GM18909 (cell line): ENCODE measurements around the gene ATP5PF.
"Not testable (repeated sequence)": the region's sequence is repeated elsewhere in the genome, so short reads cannot be mapped to it uniquely, and the experiment has no call there.

ENCODE experiments used
- ATAC-seq: cut with Tn5 transposase; IDR thresholded peaks from one replicate; pipeline ENCODE4 v1.9.1; 2021; ENCODE audit warnings: mild to moderate bottlenecking; ENCODE audit not compliant: unreplicated experiment, poor library complexity

ATP5PF gene

GRCh38 chr21:25732091-25732760 lies 2.5 kb downstream of the ATP5PF start:
- no peak for ATAC-seq

- no peak for ATAC-seq
These were observed 12.1 kb downstream of the ATP5PF start for GRCh38 chr21:25722631-25723030.

- no peak for ATAC-seq
These were observed 12.7 kb downstream of the ATP5PF start for GRCh38 chr21:25721987-25722386.

GRCh38 chr21:25717491-25718147 lies 17.1 kb downstream of the ATP5PF start:
- ATAC-seq: no peak

GRCh38 chr21:25714066-25714465 lies 20.6 kb downstream of the ATP5PF start:
- not testable (repeated sequence) for ATAC-seq

GRCh38 chr21:25710550-25710949 lies 24.2 kb downstream of the ATP5PF start:
- ATAC-seq: no peak

GRCh38 chr21:25709684-25710265 lies 24.9 kb downstream of the ATP5PF start:
- ATAC-seq: no peak

- ATAC-seq: peak; percentile 44
These were observed 26.1 kb downstream of the ATP5PF start for GRCh38 chr21:25708467-25709065.

GRCh38 chr21:25701529-25701928 lies 33.2 kb downstream of the ATP5PF start:
- ATAC-seq: no peak

- no peak for ATAC-seq
These were observed 34.0 kb downstream of the ATP5PF start for GRCh38 chr21:25700741-25701140.

GRCh38 chr21:25695461-25695860 lies 39.2 kb downstream of the ATP5PF start:
- ATAC-seq: not testable (repeated sequence)

- ATAC-seq: no peak
These were observed 42.7 kb downstream of the ATP5PF start for GRCh38 chr21:25691976-25692375.

- ATAC-seq: no peak
These were observed 45.5 kb downstream of the ATP5PF start for GRCh38 chr21:25689226-25689625.

- ATAC-seq: no peak
These were observed 46.2 kb downstream of the ATP5PF start for GRCh38 chr21:25688275-25689155.

GRCh38 chr21:25687787-25688186 lies 46.9 kb downstream of the ATP5PF start:
- no peak for ATAC-seq

GRCh38 chr21:25682382-25682781 lies 52.3 kb downstream of the ATP5PF start:
- ATAC-seq: no peak

GRCh38 chr21:25676451-25676850 lies 58.3 kb downstream of the ATP5PF start:
- ATAC-seq: no peak
